Measurements from ENCODE around the gene SF3B2.

- TF ChIP-seq POLR2AphosphoS5 (IDR thresholded peaks at IDR 0.05; ENCODE audit: borderline replicate concordance, low read depth, low read length) (no peak), EZH2 (IDR thresholded peaks at IDR 0.05) (no peak), FOXP2 (optimal IDR thresholded peaks at IDR 0.05; ENCODE audit: control extremely low read depth, extremely low read length, insufficient read depth) (no peak)
Measured at GRCh38 chr11:66118847-66119246, 66.7 kb downstream of the SF3B2 start.

Data from SK-N-MC (cell line).